Mesenchymal stem cell (in vitro differentiated cells and primary cell): ENCODE data around the gene RIPOR2.
"Not testable (repeated sequence)": the region's sequence is repeated elsewhere in the genome, so short reads cannot be mapped to it uniquely, and the experiment has no call there.

Experiments used
- DNase-seq: peaks from one replicate; pipeline ENCODE4 v3.0.0-alpha.2; 2013
- H2AFZ ChIP-seq: one replicate; pipeline ENCODE4 v1.6.1; 2013; ENCODE audit warnings: low read depth, mild to moderate bottlenecking, control low read depth, inconsistent platforms, low read length, moderate library complexity
- H2AK5ac ChIP-seq: 2 replicates; pipeline ENCODE4 v1.6.1; 2013; ENCODE audit warnings: low read length, moderate library complexity, mild to moderate bottlenecking, inconsistent platforms; ENCODE audit not compliant: severe bottlenecking
- H2BK120ac ChIP-seq: one replicate; pipeline ENCODE4 v1.6.1; 2013; ENCODE audit warnings: low read depth, mild to moderate bottlenecking, inconsistent platforms, low read length, moderate library complexity
- H2BK12ac ChIP-seq, 2 experiments: one replicate each; pipeline ENCODE4 v1.6.1; 2013; ENCODE audit warnings: inconsistent platforms in 2 of 2, low read length in 2 of 2, mild to moderate bottlenecking in 2 of 2, moderate library complexity in 2 of 2, control low read depth in 1 of 2
- H2BK15ac ChIP-seq: one replicate; pipeline ENCODE4 v1.6.1; 2013; ENCODE audit warnings: mild to moderate bottlenecking, low read depth, inconsistent platforms; ENCODE audit not compliant: poor library complexity, severe bottlenecking
- H2BK5ac ChIP-seq: 2 replicates; pipeline ENCODE4 v1.6.1; 2013; ENCODE audit warnings: low read depth, mild to moderate bottlenecking, low read length, control low read depth, inconsistent platforms; ENCODE audit not compliant: poor library complexity, severe bottlenecking
- H3K14ac ChIP-seq, 2 experiments: one replicate each; pipeline ENCODE4 v1.6.1; 2013; ENCODE audit warnings: inconsistent platforms in 2 of 2, low read length in 2 of 2, control low read depth in 1 of 2, mild to moderate bottlenecking in 1 of 2, moderate library complexity in 1 of 2
- H3K18ac ChIP-seq, 2 experiments: one replicate each; pipeline ENCODE4 v1.6.1; 2013; ENCODE audit warnings: inconsistent platforms in 2 of 2, low read length in 2 of 2, control low read depth in 1 of 2, low read depth in 1 of 2, mild to moderate bottlenecking in 1 of 2
- H3K23ac ChIP-seq, 2 experiments: one replicate each; pipeline ENCODE4 v1.6.1; 2013; ENCODE audit warnings: inconsistent platforms in 2 of 2, low read length in 2 of 2, mild to moderate bottlenecking in 2 of 2, moderate library complexity in 2 of 2, control low read depth in 1 of 2
- H3K27ac ChIP-seq: 2 replicates; pipeline ENCODE4 v1.5.1; 2013; ENCODE audit warnings: mild to moderate bottlenecking, moderate library complexity, low read length, control low read depth, inconsistent platforms; ENCODE audit not compliant: poor library complexity, severe bottlenecking
- H3K27me3 ChIP-seq, 2 experiments: 2 replicates each; pipeline versions ENCODE4 v1.6.1 to v1.7.0; 2013; ENCODE audit warnings: low read length in 2 of 2, mild to moderate bottlenecking in 2 of 2, moderate library complexity in 2 of 2, control low read depth in 1 of 2, inconsistent platforms in 1 of 2; ENCODE audit not compliant: control insufficient read depth in 1 of 2, insufficient read depth in 1 of 2
- H3K36me3 ChIP-seq, 2 experiments: 2 replicates each; pipeline versions ENCODE4 v1.6.1 to v1.7.0; 2013; ENCODE audit warnings: low read length in 2 of 2, control low read depth in 1 of 2, inconsistent platforms in 1 of 2, low read depth in 1 of 2, mild to moderate bottlenecking in 1 of 2; ENCODE audit not compliant: insufficient read depth in 2 of 2, control insufficient read depth in 1 of 2
- H3K4ac ChIP-seq, 2 experiments: one replicate each; pipeline ENCODE4 v1.6.1; 2013; ENCODE audit warnings: inconsistent platforms in 2 of 2, low read length in 2 of 2, mild to moderate bottlenecking in 2 of 2, moderate library complexity in 2 of 2, control low read depth in 1 of 2, low read depth in 1 of 2
- H3K4me1 ChIP-seq: 2 replicates; pipeline ENCODE4 v1.6.1; 2013; ENCODE audit warnings: low read depth, low read length, control low read depth; ENCODE audit not compliant: control insufficient read depth, insufficient read depth
- H3K4me2 ChIP-seq: 2 replicates; pipeline ENCODE4 v1.6.1; 2013; ENCODE audit warnings: low read length, mild to moderate bottlenecking, inconsistent platforms; ENCODE audit not compliant: poor library complexity, severe bottlenecking
- H3K4me3 ChIP-seq, 2 experiments: 2 replicates each; pipeline versions ENCODE4 v1.5.1 to v1.7.0; 2013; ENCODE audit warnings: low read length in 2 of 2, mild to moderate bottlenecking in 2 of 2, control low read depth in 1 of 2, low read depth in 1 of 2; ENCODE audit not compliant: insufficient read depth in 1 of 2
- H3K79me1 ChIP-seq: replicated peaks from 2 replicates; pipeline ENCODE4 v1.6.1; 2013; ENCODE audit warnings: mild to moderate bottlenecking, control low read depth, low read length, inconsistent platforms; ENCODE audit not compliant: poor library complexity, severe bottlenecking
- H3K9ac ChIP-seq: 2 replicates; pipeline ENCODE4 v1.7.0; 2013; ENCODE audit warnings: mild to moderate bottlenecking, low read length, moderate library complexity
- H3K9me3 ChIP-seq: 2 replicates; pipeline ENCODE4 v1.7.0; 2013; ENCODE audit warnings: mild to moderate bottlenecking, low read length; ENCODE audit not compliant: control insufficient read depth
- H4K8ac ChIP-seq: one replicate; pipeline ENCODE4 v1.6.1; 2013; ENCODE audit warnings: inconsistent platforms, mild to moderate bottlenecking, low read length, moderate library complexity
- H4K91ac ChIP-seq: one replicate; pipeline ENCODE4 v1.6.1; 2013; ENCODE audit warnings: mild to moderate bottlenecking, low read length, inconsistent platforms
- WGBS: methylation state at CpG from one replicate; pipeline ENCODE4 v1.1.7; 2013; ENCODE audit warnings: mixed read lengths; 5-methylcytosine and 5-hydroxymethylcytosine counted together

Gene RIPOR2

GRCh38 chr6:24929242-24929641 lies 6.5 kb downstream of the RIPOR2 start:
- peaks cover 4% of the 10 kb centered on the region for H3K4me1 ChIP-seq
- no peaks in the 10 kb centered on the region for H3K9me3 ChIP-seq
- DNase-seq = peak; percentile 24
- no peak overlapping the region for H2BK15ac ChIP-seq
- no peak overlapping the region for H2BK120ac ChIP-seq
- no peak overlapping the region for H2AFZ ChIP-seq
- peaks cover 0 to 5% of the 10 kb centered on the region in 2 experiments for H3K27me3 ChIP-seq
- H3K18ac ChIP-seq = no peak overlapping the region
- H3K4ac ChIP-seq = no peak overlapping the region
- peak overlapping the region; percentile 40 to 49 for H2BK12ac ChIP-seq
- H3K9ac ChIP-seq = no peak overlapping the region
- no peak overlapping the region for H3K4me3 ChIP-seq
- no peak overlapping the region for H3K14ac ChIP-seq
- no peak overlapping the region for H3K4me2 ChIP-seq
- no CpG with 5 or more reads among the region's 1 CpG for WGBS
- no peak overlapping the region for H3K23ac ChIP-seq
- no peaks in the 10 kb centered on the region for H3K79me1 ChIP-seq
- no peak overlapping the region for H3K27ac ChIP-seq
- H2AK5ac ChIP-seq = no peak overlapping the region
- H3K36me3 ChIP-seq = no peaks in the 10 kb centered on the region
- no peak overlapping the region for H4K8ac ChIP-seq
- H2BK5ac ChIP-seq = no peak overlapping the region
- H4K91ac ChIP-seq = no peak overlapping the region

GRCh38 chr6:24927985-24928745 lies 7.6 kb downstream of the RIPOR2 start:
- Histone ChIP-seq H4K8ac (no peak overlapping the region), H2AFZ (no peak overlapping the region), H2BK15ac (no peak overlapping the region), H3K9ac (peak overlapping the region; percentile 56), H3K79me1 (no peaks in the 10 kb centered on the region), H2BK12ac (no peak overlapping the region), H2BK120ac (no peak overlapping the region), H3K27me3 (peaks cover 0 to 11% of the 10 kb centered on the region in 2 experiments), H3K4me2 (no peak overlapping the region), H2BK5ac (no peak overlapping the region), H3K14ac (no peak overlapping the region), H3K4ac (no peak overlapping the region), H3K18ac (no peak overlapping the region), H2AK5ac (no peak overlapping the region), H3K9me3 (no peaks in the 10 kb centered on the region), H3K4me1 (peaks cover 4% of the 10 kb centered on the region), H3K4me3 (no peak overlapping the region), H3K36me3 (no peaks in the 10 kb centered on the region), H4K91ac (no peak overlapping the region), H3K23ac (no peak overlapping the region), H3K27ac (no peak overlapping the region)
- peak; percentile 64 for DNase-seq
- WGBS = no CpG with 5 or more reads among the region's 6 CpGs

DNA sequence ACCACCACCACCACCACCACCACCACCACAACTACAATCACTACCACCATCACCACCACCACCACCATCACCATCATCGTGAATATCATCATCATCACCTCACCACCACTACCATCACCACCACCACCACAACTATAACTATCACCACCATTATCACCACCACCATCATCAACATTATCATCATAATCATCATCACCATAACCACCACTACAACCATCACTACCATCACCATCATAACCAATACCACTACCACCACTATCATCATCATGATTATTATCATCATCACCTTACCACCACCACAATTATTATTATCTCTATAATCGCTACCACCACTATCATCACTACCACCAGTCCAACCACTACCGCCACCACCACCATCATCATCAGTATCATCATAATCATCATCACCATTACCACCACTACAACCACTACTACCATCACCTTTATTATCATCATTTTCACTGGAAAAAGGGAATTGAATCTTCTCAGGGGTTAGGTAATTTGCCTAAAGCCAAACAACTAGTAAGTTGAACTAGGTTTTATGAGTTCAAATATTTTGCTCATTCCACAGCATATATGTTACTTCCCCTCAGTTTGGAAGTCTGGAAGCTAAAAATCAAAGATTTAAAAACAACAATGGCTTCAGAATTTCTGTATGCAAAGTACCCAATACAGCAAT lies 8.3 kb downstream of the RIPOR2 start:
- H4K91ac ChIP-seq = no peak overlapping the region

DNA sequence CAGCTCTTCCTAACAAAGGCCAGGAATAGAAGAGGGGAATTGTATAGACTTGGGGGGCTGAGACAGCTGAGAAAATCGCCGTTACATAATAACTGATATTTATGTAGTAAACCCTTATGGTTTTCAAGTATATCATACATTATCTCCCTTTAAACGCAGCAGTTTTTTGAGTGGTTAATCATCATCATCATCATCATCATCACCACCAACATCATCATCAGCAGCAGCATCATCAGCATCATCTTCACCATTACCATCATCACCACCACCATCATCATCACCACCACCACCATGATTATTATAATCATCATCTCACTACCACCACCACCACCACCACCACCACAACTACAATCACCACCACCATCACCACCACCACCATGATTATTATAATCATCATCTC lies 9.1 kb downstream of the RIPOR2 start:
- H2BK12ac ChIP-seq, H3K18ac ChIP-seq, H4K8ac ChIP-seq, H3K4me2 ChIP-seq, H3K79me1 ChIP-seq, H3K9ac ChIP-seq, H2BK15ac ChIP-seq, H2BK120ac ChIP-seq, H3K4me3 ChIP-seq, H3K9me3 ChIP-seq, H3K36me3 ChIP-seq, H3K4me1 ChIP-seq, H2BK5ac ChIP-seq, H4K91ac ChIP-seq, DNase-seq, H3K14ac ChIP-seq, H3K27ac ChIP-seq, H2AFZ ChIP-seq, H3K4ac ChIP-seq, H3K23ac ChIP-seq, H2AK5ac ChIP-seq: not testable (repeated sequence)
- WGBS = 100% methylated on average over 1 of the region's 3 CpGs
- H3K27me3 ChIP-seq = peaks cover 0 to 11% of the 10 kb centered on the region in 2 experiments

More for the DNA sequence above, 8.3 kb downstream of the RIPOR2 start:
- WGBS = 98% methylated on average over 3 of the region's 3 CpGs
- no peak overlapping the region for H3K27ac ChIP-seq
- DNase-seq = no peak
- no peak overlapping the region for H2BK15ac ChIP-seq
- no peaks in the 10 kb centered on the region for H3K36me3 ChIP-seq
- H2BK12ac ChIP-seq = peak overlapping the region; percentile 77 to 80
- no peak overlapping the region for H2BK120ac ChIP-seq
- no peak overlapping the region for H2BK5ac ChIP-seq
- H4K8ac ChIP-seq = no peak overlapping the region
- H3K23ac ChIP-seq = no peak overlapping the region
- H3K9ac ChIP-seq = no peak overlapping the region
- H3K4me3 ChIP-seq = no peak overlapping the region
- peaks cover 0 to 11% of the 10 kb centered on the region in 2 experiments for H3K27me3 ChIP-seq
- H3K4me1 ChIP-seq = peaks cover 4% of the 10 kb centered on the region
- H3K79me1 ChIP-seq = no peaks in the 10 kb centered on the region
- H3K9me3 ChIP-seq = no peaks in the 10 kb centered on the region
- no peak overlapping the region for H2AFZ ChIP-seq
- H3K14ac ChIP-seq = no peak overlapping the region
- H3K4me2 ChIP-seq = no peak overlapping the region
- H3K18ac ChIP-seq = peak overlapping the region in 1 of 2 experiments; percentile 21
- H2AK5ac ChIP-seq = no peak overlapping the region
- H3K4ac ChIP-seq = no peak overlapping the region
